Trophoblast cell (in vitro differentiated cells and primary cell): ENCODE results near the gene MT1G.
A peak's percentile ranks its signal among the peaks of the same experiment; 100 is the strongest.
"Not testable (repeated sequence)": the region's sequence is repeated elsewhere in the genome, so short reads cannot be mapped to it uniquely, and the experiment has no call there.

Experiments
- DNase-seq, 2 donors: peaks; one replicate each; pipeline ENCODE4 v3.0.0-alpha.2; 2016
- H2AFZ ChIP-seq: 2 replicates; pipeline ENCODE4 v1.6.1; 2013; ENCODE audit warnings: low read length, moderate library complexity, mild to moderate bottlenecking; ENCODE audit not compliant: insufficient read depth, poor library complexity
- H2AK5ac ChIP-seq: 2 replicates; pipeline ENCODE4 v1.6.1; 2013; ENCODE audit warnings: mild to moderate bottlenecking, low read length
- H2BK120ac ChIP-seq: 2 replicates; pipeline ENCODE4 v1.6.1; 2013; ENCODE audit warnings: low read length, mild to moderate bottlenecking, moderate library complexity; ENCODE audit not compliant: insufficient read depth, poor library complexity
- H2BK12ac ChIP-seq: 2 replicates; pipeline ENCODE4 v1.6.1; 2013; ENCODE audit warnings: mild to moderate bottlenecking, low read length, moderate library complexity
- H2BK5ac ChIP-seq: 2 replicates; pipeline ENCODE4 v1.6.1; 2013; ENCODE audit warnings: low read length, low read depth, moderate library complexity, mild to moderate bottlenecking; ENCODE audit not compliant: poor library complexity
- H3K14ac ChIP-seq: 2 replicates; pipeline ENCODE4 v1.6.1; 2013; ENCODE audit warnings: mild to moderate bottlenecking, low read length
- H3K18ac ChIP-seq: 2 replicates; pipeline ENCODE4 v1.6.1; 2013; ENCODE audit warnings: mild to moderate bottlenecking, low read length
- H3K23ac ChIP-seq: 2 replicates; pipeline ENCODE4 v1.6.1; 2013; ENCODE audit warnings: low read length
- H3K27ac ChIP-seq: 2 replicates; pipeline ENCODE4 v1.5.1; 2013; ENCODE audit warnings: low read depth, mild to moderate bottlenecking, inconsistent platforms, low read length, moderate library complexity
- H3K27me3 ChIP-seq: 2 replicates; pipeline ENCODE4 v1.6.1; 2013; ENCODE audit warnings: inconsistent platforms, mild to moderate bottlenecking, low read length, moderate library complexity; ENCODE audit not compliant: insufficient read depth
- H3K36me3 ChIP-seq, 2 experiments: 1 replicate in 1 of 2; 2 replicates in 1 of 2; pipeline ENCODE4 v1.6.1; 2013; ENCODE audit warnings: low read length in 2 of 2, mild to moderate bottlenecking in 2 of 2, moderate library complexity in 1 of 2; ENCODE audit not compliant: insufficient read depth in 2 of 2, control insufficient read depth in 1 of 2
- H3K4ac ChIP-seq: 2 replicates; pipeline ENCODE4 v1.6.1; 2013; ENCODE audit warnings: low read depth, mild to moderate bottlenecking, low read length, moderate library complexity
- H3K4me1 ChIP-seq, 2 experiments: 1 replicate in 1 of 2; 2 replicates in 1 of 2; pipeline ENCODE4 v1.6.1; 2013; ENCODE audit warnings: low read length in 2 of 2, mild to moderate bottlenecking in 2 of 2, moderate library complexity in 1 of 2; ENCODE audit not compliant: insufficient read depth in 2 of 2, control insufficient read depth in 1 of 2
- H3K4me2 ChIP-seq: 2 replicates; pipeline ENCODE4 v1.6.1; 2013; ENCODE audit warnings: inconsistent platforms, mild to moderate bottlenecking, low read length, moderate library complexity
- H3K4me3 ChIP-seq: 2 replicates; pipeline ENCODE4 v1.5.1; 2013; ENCODE audit warnings: mild to moderate bottlenecking, low read depth, low read length, inconsistent platforms
- H3K79me1 ChIP-seq: one replicate; pipeline ENCODE4 v1.6.1; 2013; ENCODE audit warnings: low read length
- H3K79me2 ChIP-seq: 2 replicates; pipeline ENCODE4 v1.6.1; 2013; ENCODE audit warnings: low read length, mild to moderate bottlenecking; ENCODE audit not compliant: control insufficient read depth, insufficient read depth, poor library complexity
- H3K9ac ChIP-seq: 2 replicates; pipeline ENCODE4 v1.6.1; 2013; ENCODE audit warnings: mild to moderate bottlenecking, low read length
- H3K9me3 ChIP-seq: 2 replicates; pipeline ENCODE4 v1.6.1; 2013; ENCODE audit warnings: low read depth, mild to moderate bottlenecking, control low read depth, inconsistent platforms, low read length; ENCODE audit not compliant: insufficient read depth
- H4K12ac ChIP-seq: 2 replicates; pipeline ENCODE4 v1.6.1; 2013; ENCODE audit warnings: low read depth, mild to moderate bottlenecking, low read length, moderate library complexity
- H4K8ac ChIP-seq: 2 replicates; pipeline ENCODE4 v1.6.1; 2013; ENCODE audit warnings: low read depth, mild to moderate bottlenecking, low read length, moderate library complexity
- H4K91ac ChIP-seq: one replicate; pipeline ENCODE4 v1.6.1; 2013; ENCODE audit warnings: low read depth, mild to moderate bottlenecking, low read length, moderate library complexity
- WGBS: extraction: QIAGEN DNeasy Blood & Tissue Kit; methylation state at CpG from one replicate; pipeline ENCODE4 v1.1.7; 2013; ENCODE audit warnings: missing lambda C conversion rate; ENCODE audit not compliant: insufficient read length, insufficient coverage; ENCODE audit errors: extremely low coverage; 5-methylcytosine and 5-hydroxymethylcytosine counted together

Gene MT1G

GRCh38 chr16:56623184-56623583 lies 44.7 kb downstream of the MT1G start:
- H2AFZ ChIP-seq, H2BK5ac ChIP-seq, H3K14ac ChIP-seq, H2BK12ac ChIP-seq, H4K8ac ChIP-seq, H3K79me1 ChIP-seq, H3K79me2 ChIP-seq, H3K9ac ChIP-seq, H3K27ac ChIP-seq, H4K91ac ChIP-seq, H3K18ac ChIP-seq, H3K4me2 ChIP-seq, H3K36me3 ChIP-seq, H3K23ac ChIP-seq, DNase-seq, H2AK5ac ChIP-seq, H4K12ac ChIP-seq, H3K4ac ChIP-seq, H2BK120ac ChIP-seq, H3K4me3 ChIP-seq: not testable (repeated sequence)
- H3K27me3 ChIP-seq = peaks cover 28% of the 10 kb centered on the region
- no CpG with 5 or more reads among the region's 5 CpGs for WGBS
- peaks cover 9 to 13% of the 10 kb centered on the region in 2 experiments for H3K4me1 ChIP-seq
- peaks cover 13% of the 10 kb centered on the region for H3K9me3 ChIP-seq

GRCh38 chr16:56621665-56622445 lies 46.0 kb downstream of the MT1G start:
- not testable (repeated sequence) for H3K36me3 ChIP-seq, H4K12ac ChIP-seq, H3K4me3 ChIP-seq, H3K18ac ChIP-seq, DNase-seq, H3K9ac ChIP-seq, H3K79me1 ChIP-seq, H3K23ac ChIP-seq, H2AK5ac ChIP-seq, H3K79me2 ChIP-seq, H2BK12ac ChIP-seq, H2BK120ac ChIP-seq, H2BK5ac ChIP-seq, H3K27ac ChIP-seq, H3K4ac ChIP-seq, H4K91ac ChIP-seq, H3K4me2 ChIP-seq, H4K8ac ChIP-seq, H2AFZ ChIP-seq, H3K14ac ChIP-seq
- Histone ChIP-seq H3K4me1 (peaks cover 9 to 17% of the 10 kb centered on the region in 2 experiments), H3K9me3 (peaks cover 15% of the 10 kb centered on the region), H3K27me3 (peaks cover 41% of the 10 kb centered on the region)
- no CpG with 5 or more reads among the region's 4 CpGs for WGBS

GRCh38 chr16:56620339-56620897 lies 47.4 kb downstream of the MT1G start:
- no peak overlapping the region for H4K91ac ChIP-seq
- no peaks in the 10 kb centered on the region for H3K36me3 ChIP-seq
- H4K8ac ChIP-seq = no peak overlapping the region
- no peak overlapping the region for H2BK120ac ChIP-seq
- peak overlapping the region; percentile 38 for H3K9ac ChIP-seq
- no peak overlapping the region for H3K4me2 ChIP-seq
- no CpG with 5 or more reads among the region's 8 CpGs for WGBS
- H3K14ac ChIP-seq = no peak overlapping the region
- H3K4me3 ChIP-seq = no peak overlapping the region
- H3K4ac ChIP-seq = no peak overlapping the region
- no peaks in the 10 kb centered on the region for H3K79me2 ChIP-seq
- no peak overlapping the region for H3K23ac ChIP-seq
- no peaks in the 10 kb centered on the region for H3K79me1 ChIP-seq
- no peak overlapping the region for H3K27ac ChIP-seq
- no peak overlapping the region for H3K18ac ChIP-seq
- H3K4me1 ChIP-seq = peaks cover 4 to 9% of the 10 kb centered on the region in 2 experiments
- H3K27me3 ChIP-seq = peaks cover 37% of the 10 kb centered on the region
- H2AFZ ChIP-seq = no peak overlapping the region
- H2BK5ac ChIP-seq = no peak overlapping the region
- no peak overlapping the region for H4K12ac ChIP-seq
- no peak for DNase-seq
- no peak overlapping the region for H2BK12ac ChIP-seq
- peaks cover 12% of the 10 kb centered on the region for H3K9me3 ChIP-seq
- no peak overlapping the region for H2AK5ac ChIP-seq

GRCh38 chr16:56618138-56618537 lies 49.7 kb downstream of the MT1G start:
- no CpG with 5 or more reads among the region's 6 CpGs for WGBS

More at GRCh38 chr16:56618138-56618537, 49.7 kb downstream of the MT1G start:
- Histone ChIP-seq H3K4me2 (no peak overlapping the region), H2BK5ac (no peak overlapping the region), H3K27ac (no peak overlapping the region), H3K4me3 (no peak overlapping the region), H3K79me1 (no peaks in the 10 kb centered on the region), H3K14ac (no peak overlapping the region), H3K23ac (no peak overlapping the region), H3K27me3 (peaks cover 30% of the 10 kb centered on the region), H3K4ac (no peak overlapping the region), H2AK5ac (no peak overlapping the region), H4K12ac (no peak overlapping the region), H3K9me3 (peaks cover 6% of the 10 kb centered on the region), H3K4me1 (peaks cover 0 to 3% of the 10 kb centered on the region in 2 experiments), H4K8ac (no peak overlapping the region), H2BK120ac (no peak overlapping the region), H4K91ac (no peak overlapping the region), H3K9ac (no peak overlapping the region), H2BK12ac (no peak overlapping the region), H2AFZ (no peak overlapping the region), H3K79me2 (no peaks in the 10 kb centered on the region), H3K36me3 (no peaks in the 10 kb centered on the region), H3K18ac (no peak overlapping the region)
- DNase-seq = no peak
